Measurements from ENCODE around the gene ZMYM4. TPM values are rescaled to one million over a fixed set of nuclear protein-coding genes. Genes with fewer than 3 reads are reported as not detected.

ZMYM4 gene
- total and polyA plus RNA-seq, 10 of the 15 experiments (the other 5 are each of a cell fraction or from before 2014, with no cell fraction given) = 8.0 to 37.0 (median 28.1) TPM

DNA sequence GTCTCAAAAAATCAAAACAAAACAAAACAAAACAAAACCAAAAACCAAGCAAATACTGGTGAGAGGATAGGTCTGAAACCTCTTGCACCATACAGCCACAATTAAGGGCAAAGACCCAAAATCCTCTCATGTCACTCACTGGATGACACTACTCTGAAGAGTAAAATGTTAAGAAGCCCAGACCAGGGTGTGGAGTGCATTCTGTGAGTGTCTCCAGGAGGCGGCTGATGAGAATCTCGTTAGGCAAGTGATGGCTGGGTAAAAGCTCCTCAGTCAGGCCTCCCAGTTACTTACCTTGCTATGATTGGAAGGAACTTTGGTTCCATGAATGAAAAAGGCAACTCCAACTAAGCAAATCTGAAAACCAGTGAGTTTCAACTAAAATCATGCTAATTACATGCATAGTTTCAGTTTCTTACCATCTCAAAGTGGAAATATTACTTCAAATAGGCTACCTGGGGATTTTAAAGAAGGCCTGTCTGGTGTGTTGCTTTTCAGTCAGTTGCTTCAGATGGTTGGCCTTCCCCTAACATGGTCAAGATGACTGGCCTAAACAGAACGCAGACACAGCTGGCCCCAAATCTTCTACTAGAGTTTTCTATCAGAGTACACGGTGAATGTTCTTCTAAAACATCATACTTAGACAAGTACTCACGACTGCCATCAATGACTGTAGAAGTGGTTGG lies 193.6 kb downstream of the ZMYM4 start:
- Histone ChIP-seq H3K36me3 (ENCODE audit: control insufficient read depth in 2 of 2, insufficient read depth in 2 of 2, low read length in 1 of 2) (peaks cover 6 to 11% of the 10 kb centered on the region in 2 experiments; a peak in 3 of 4 replicates), H3K79me2 (ENCODE audit: control insufficient read depth, insufficient read depth, low read length) (no peaks in the 10 kb centered on the region), H3K9ac (ENCODE audit: control insufficient read depth, insufficient read depth, low read length) (no peak overlapping the region; the same call in 1 of the 2 replicates), H3K27me3 (replicated peaks in 1 of 2; ENCODE audit: control insufficient read depth in 2 of 2, insufficient read depth in 2 of 2, low read length in 1 of 2) (no peaks in the 10 kb centered on the region), H3K9me3 (replicated peaks; ENCODE audit: control insufficient read depth, insufficient read depth, low read length) (peaks cover 17% of the 10 kb centered on the region), H3K4me1 (ENCODE audit: control insufficient read depth, insufficient read depth, low read length) (peaks cover 16% of the 10 kb centered on the region), H4K20me1 (ENCODE audit: control insufficient read depth, insufficient read depth) (no peaks in the 10 kb centered on the region), H3K4me3 (no peak overlapping the region), H3K27ac (ENCODE audit: control insufficient read depth, insufficient read depth) (peak overlapping the region; percentile 69), H3K4me2 (ENCODE audit: control insufficient read depth, insufficient read depth) (peak overlapping the region; percentile 28; the same call in 1 of the 2 replicates), H2AFZ (ENCODE audit: control insufficient read depth, low read depth, low read length) (no peak overlapping the region)
- intact Hi-C loops (cut with micrococcal nuclease; ENCODE audit: unreplicated experiment) = no loop called here
- TF ChIP-seq EGR1 (IDR thresholded peaks at IDR 0.05; ENCODE audit: borderline replicate concordance in 1 of 2, low read depth in 2 of 2, low read length in 2 of 2) = no peak
- TF ChIP-seq SREBF2 (IDR thresholded peaks at IDR 0.05; ENCODE audit: low read length) = no peak
- peak; percentile 49; the same call in 1 of the 2 replicates for TF ChIP-seq ZNF687 (IDR thresholded peaks at IDR 0.05)
- TF ChIP-seq PKNOX1 (IDR thresholded peaks at IDR 0.05) = peak; percentile 75
- TF ChIP-seq RUNX3 (IDR thresholded peaks at IDR 0.05; ENCODE audit: low read length) = no peak
- TF ChIP-seq SP1 (IDR thresholded peaks at IDR 0.05; ENCODE audit: low read depth, low read length) = no peak
- no peak for TF ChIP-seq NFIC (IDR thresholded peaks at IDR 0.05; ENCODE audit: low read depth, low read length)
- peak; percentile 77; the same call in 1 of the 3 replicates for TF ChIP-seq POU2F2 (IDR thresholded peaks at IDR 0.05; ENCODE audit: borderline replicate concordance, low read depth, low read length)
- in situ Hi-C loops (cut with MboI) = no loop called here
- POLR2A ChIA-PET = interaction anchor here (0.7 to 1.0 kb wide), 2 partner anchors 44 to 77 kb away, joined by 3 to 4 read pairs; no protein-coding TSS in a partner anchor
- DNase-seq (ENCODE audit: low read depth, low spot score) (peak; percentile 59), ATAC-seq (peak; percentile 90), FAIRE-seq (peak; percentile 73)
- no TSS peak for BruUV-seq (replicated peaks)
- CTCF ChIA-PET = interaction anchor here (1.0 to 1.9 kb wide), 3 partner anchors 10 to 76 kb away, joined by 3 to 8 read pairs (median 4); no protein-coding TSS in a partner anchor
- RAD21 ChIA-PET (ENCODE audit: unreplicated experiment) = interaction anchor here (0.8 to 2.2 kb wide), 3 partner anchors 11 to 77 kb away, joined by 3 to 7 read pairs (median 3); no protein-coding TSS in a partner anchor
- WGBS (ENCODE audit: insufficient coverage, insufficient replicate concordance, low lambda C conversion rate, missing lambda C conversion rate) = 3% methylated on average over 5 of the region's 5 CpGs
- SMC1A ChIA-PET (ENCODE audit: uncharacterized antibody, unreplicated experiment) = interaction anchor here (1.3 to 1.4 kb wide), 2 partner anchors 44 to 78 kb away, joined by 4 read pairs; no protein-coding TSS in a partner anchor

All from GM12878 (cell line).